Measurements from ENCODE around the gene PRKCE. TPM values are rescaled to one million over a fixed set of nuclear protein-coding genes. Genes with fewer than 3 reads are reported as not detected.

PRKCE gene
- total RNA-seq, 2 experiments from 2014 or later = 17.0 to 42.1 TPM

DNA sequence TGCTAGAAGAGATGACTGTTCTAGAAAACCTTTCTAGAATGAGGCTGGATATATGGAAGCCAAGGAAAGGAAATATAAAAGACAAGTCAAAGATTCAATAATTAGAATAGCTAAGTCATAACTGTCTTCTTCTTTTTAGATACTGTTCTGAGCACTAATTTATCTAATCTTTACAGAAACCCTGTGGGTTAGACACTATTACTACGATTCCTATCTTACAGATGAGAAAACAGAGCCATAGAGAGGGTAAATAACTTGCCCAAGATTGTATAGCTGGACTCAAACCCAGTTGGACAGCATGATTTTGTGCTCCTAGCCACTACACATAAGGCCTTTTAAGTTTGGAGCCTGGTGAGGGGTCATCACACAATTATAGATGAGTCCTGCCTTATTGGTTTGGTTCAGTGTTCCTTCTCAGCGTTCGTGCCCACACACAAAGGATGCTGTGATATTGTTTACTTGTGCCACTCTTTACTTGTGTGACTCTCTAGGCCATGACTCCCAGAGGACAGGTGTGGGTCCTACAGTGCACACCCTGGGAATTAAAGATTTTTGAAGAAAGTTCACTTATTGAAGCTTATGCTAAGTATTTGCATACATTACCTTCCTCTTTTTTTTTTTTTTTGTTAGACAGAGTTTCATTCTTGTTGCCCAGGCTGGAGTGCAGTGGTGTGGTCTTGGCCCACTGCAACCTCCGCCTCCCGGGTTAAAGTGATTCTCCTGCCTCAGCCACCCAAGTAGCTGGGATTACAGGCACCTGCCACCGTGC is 153.7 kb downstream of the PRKCE start:
- BruUV-seq (replicated peaks) = no TSS peak

GRCh38 chr2:45806563-45807358 is 155.3 kb downstream of the PRKCE start:
- no peak for DNase-seq (ENCODE audit: low spot score)
- ChIA-PET CTCF (ENCODE audit: unreplicated experiment) (no interaction called here), POLR2A (interaction anchor here (1.3 kb wide), 1 partner anchor 10 kb away, joined by 3 read pairs; no protein-coding TSS in a partner anchor)
- no peaks in the 10 kb centered on the region for H3K79me2 ChIP-seq (ENCODE audit: insufficient read depth, low read depth, low read length)
- H4K20me1 ChIP-seq (ENCODE audit: insufficient read depth, low read length) = no peaks in the 10 kb centered on the region
- TF ChIP-seq EZH2phosphoT487 (IDR thresholded peaks at IDR 0.05; ENCODE audit: borderline replicate concordance, low read depth, low read length) (no peak), CTCF (conservative IDR thresholded peaks at IDR 0.05; ENCODE audit: low read length) (no peak)
- no peaks in the 10 kb centered on the region for H3K36me3 ChIP-seq (ENCODE audit: insufficient read depth, low read length)
- H3K4me3 ChIP-seq (ENCODE audit: low read depth, low read length, poor library complexity, severe bottlenecking) = no peak overlapping the region
- no peak overlapping the region for H3K4me2 ChIP-seq (ENCODE audit: low read length)
- no peaks in the 10 kb centered on the region for H3K4me1 ChIP-seq (ENCODE audit: insufficient read depth, low read length, poor library complexity, severe bottlenecking)
- no peaks in the 10 kb centered on the region for H3K9me2 ChIP-seq (ENCODE audit: insufficient read depth, low read length)
- no peak overlapping the region for H3K27ac ChIP-seq (ENCODE audit: low read depth, low read length, poor library complexity, severe bottlenecking)
- intact Hi-C loops (cut with micrococcal nuclease; ENCODE audit: unreplicated experiment) = no loop called here
- H3K9me3 ChIP-seq (ENCODE audit: low read length) = no peaks in the 10 kb centered on the region
- no peak overlapping the region for H2AFZ ChIP-seq (ENCODE audit: low read length)
- no TSS peak for BruUV-seq (replicated peaks)

More for the DNA sequence above, 153.7 kb downstream of the PRKCE start:
- intact Hi-C loops (cut with micrococcal nuclease; ENCODE audit: unreplicated experiment) = no loop called here
- Histone ChIP-seq H3K36me3 (ENCODE audit: insufficient read depth, low read length) (no peaks in the 10 kb centered on the region), H3K9me2 (ENCODE audit: insufficient read depth, low read length) (no peaks in the 10 kb centered on the region), H3K9me3 (ENCODE audit: low read length) (no peaks in the 10 kb centered on the region), H3K4me2 (ENCODE audit: low read length) (no peak overlapping the region), H3K27ac (ENCODE audit: low read depth, low read length, poor library complexity, severe bottlenecking) (no peak overlapping the region), H3K4me1 (ENCODE audit: insufficient read depth, low read length, poor library complexity, severe bottlenecking) (no peaks in the 10 kb centered on the region), H3K79me2 (ENCODE audit: insufficient read depth, low read depth, low read length) (no peaks in the 10 kb centered on the region), H2AFZ (ENCODE audit: low read length) (no peak overlapping the region), H4K20me1 (ENCODE audit: insufficient read depth, low read length) (no peaks in the 10 kb centered on the region), H3K4me3 (ENCODE audit: low read depth, low read length, poor library complexity, severe bottlenecking) (no peak overlapping the region)
- ChIA-PET CTCF (ENCODE audit: unreplicated experiment) (no interaction called here), POLR2A (interaction anchor here (0.6 to 1.1 kb wide), 4 partner anchors 24 to 1288 kb away, joined by 3 read pairs; no protein-coding TSS in a partner anchor)
- DNase-seq (ENCODE audit: low spot score) = no peak
- no peak for TF ChIP-seq EZH2phosphoT487 (IDR thresholded peaks at IDR 0.05; ENCODE audit: borderline replicate concordance, low read depth, low read length)
- no peak for TF ChIP-seq CTCF (conservative IDR thresholded peaks at IDR 0.05; ENCODE audit: low read length)

Data from OCI-LY7 (cell line).